Immature natural killer cell (primary cell): ENCODE results near the gene LAMC1. TPM values are rescaled to one million over a fixed set of nuclear protein-coding genes. Genes with fewer than 3 reads are reported as not detected.
"Not testable (repeated sequence)": the region's sequence is repeated elsewhere in the genome, so short reads cannot be mapped to it uniquely, and the experiment has no call there.

ENCODE experiments used
- DNase-seq, 3 donors: peaks; one replicate each; pipeline ENCODE4 v3.0.0; 2022; ENCODE audit warnings: mixed read lengths in 1 of 3
- H3K27ac Mint-ChIP-seq, 6 donors: one replicate each; pipeline ENCODE4 v1.8.0; 2020; ENCODE audit warnings: mixed read lengths in 6 of 6, mild to moderate bottlenecking in 5 of 6, inconsistent platforms in 4 of 6, moderate library complexity in 3 of 6
- H3K27me3 Mint-ChIP-seq, 3 donors: one replicate each; pipeline ENCODE4 v1.8.0; 2020 to 2021; ENCODE audit warnings: low read depth in 3 of 3, mild to moderate bottlenecking in 3 of 3, mixed read lengths in 3 of 3, moderate library complexity in 3 of 3, inconsistent platforms in 1 of 3
- H3K36me3 Mint-ChIP-seq, 3 donors: one replicate each; pipeline ENCODE4 v1.8.0; 2020; ENCODE audit warnings: mixed read lengths in 3 of 3, inconsistent platforms in 2 of 3, mild to moderate bottlenecking in 2 of 3
- H3K4me1 Mint-ChIP-seq, 2 donors: one replicate each; pipeline ENCODE4 v1.8.0; 2020; ENCODE audit warnings: inconsistent platforms in 2 of 2, mild to moderate bottlenecking in 2 of 2, mixed read lengths in 2 of 2, moderate library complexity in 1 of 2
- H3K4me3 Mint-ChIP-seq, 5 donors: one replicate each; pipeline ENCODE4 v1.8.0; 2020; ENCODE audit warnings: mild to moderate bottlenecking in 5 of 5, mixed read lengths in 5 of 5, inconsistent platforms in 3 of 5, moderate library complexity in 3 of 5
- H3K9me3 Mint-ChIP-seq, 6 donors: one replicate each; pipeline ENCODE4 v1.8.0; 2020; ENCODE audit warnings: mild to moderate bottlenecking in 6 of 6, mixed read lengths in 6 of 6, inconsistent platforms in 4 of 6, moderate library complexity in 3 of 6
- polyA plus RNA-seq, 3 donors: library from polyadenylated mRNA; unstranded; fragments of 300-500 nt; fragmentation: Illumina TruSeq; gene quantifications; one replicate each; pipeline ENCODE4 v1.2.3, GENCODE V29; 2021

The LAMC1 gene
- polyA plus RNA-seq, 3 donors from 2014 or later: 0.19 TPM; not detected in 2

DNA sequence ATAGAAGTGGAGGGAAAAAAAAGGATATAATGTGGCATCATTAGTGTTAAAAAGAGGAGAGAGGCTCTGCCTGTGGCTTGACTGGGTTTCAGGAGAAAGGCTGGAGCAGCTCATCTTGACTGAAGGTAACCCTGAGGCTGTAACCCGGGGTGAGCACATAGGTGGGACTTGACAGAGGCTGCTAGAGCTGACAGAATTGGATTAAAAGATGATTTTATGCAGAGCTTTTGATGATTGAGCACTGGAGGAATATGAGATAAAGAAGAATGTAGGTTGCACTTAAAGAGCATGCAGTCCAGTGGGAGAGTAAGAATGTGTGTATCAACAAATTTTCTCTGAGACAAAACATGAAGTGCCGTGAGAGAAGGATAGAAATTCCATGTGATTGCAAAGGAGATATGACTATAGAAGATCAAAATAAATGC is 17.3 kb downstream of the LAMC1 start:
- DNase-seq: no peak
- H3K4me3 Mint-ChIP-seq: no peak overlapping the region
- no peak overlapping the region for H3K27ac Mint-ChIP-seq
- no peaks in the 10 kb centered on the region for H3K4me1 Mint-ChIP-seq
- H3K36me3 Mint-ChIP-seq: no peaks in the 10 kb centered on the region
- peaks cover 0 to 7% (median 0%) of the 10 kb centered on the region in 6 donors for H3K9me3 Mint-ChIP-seq
- H3K27me3 Mint-ChIP-seq: peaks cover 8 to 19% (median 9%) of the 10 kb centered on the region in 3 donors

DNA sequence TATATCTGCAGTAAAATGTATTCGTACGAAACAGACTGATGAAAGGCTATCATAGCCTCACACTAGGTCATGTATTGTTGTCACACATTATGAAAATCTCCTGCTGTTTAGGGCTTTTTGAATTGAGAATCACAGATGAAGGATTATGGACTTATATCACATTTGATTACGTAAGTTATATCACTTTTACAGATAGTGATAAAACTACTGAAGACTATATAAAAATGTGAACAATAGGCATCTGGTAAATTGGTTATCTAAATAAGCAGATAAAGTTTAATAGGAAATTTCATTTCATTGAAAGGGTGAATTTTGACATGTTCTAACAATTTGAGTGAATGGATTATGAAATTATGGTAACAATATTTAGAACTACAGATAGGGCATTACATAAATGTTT is 20.0 kb downstream of the LAMC1 start:
- Mint-ChIP-seq H3K9me3 (peaks cover 0 to 5% (median 0%) of the 10 kb centered on the region in 6 donors), H3K36me3 (no peaks in the 10 kb centered on the region), H3K27me3 (peaks cover 7 to 16% (median 8%) of the 10 kb centered on the region in 3 donors), H3K27ac (no peak overlapping the region), H3K4me1 (no peaks in the 10 kb centered on the region), H3K4me3 (no peak overlapping the region)
- no peak for DNase-seq

DNA sequence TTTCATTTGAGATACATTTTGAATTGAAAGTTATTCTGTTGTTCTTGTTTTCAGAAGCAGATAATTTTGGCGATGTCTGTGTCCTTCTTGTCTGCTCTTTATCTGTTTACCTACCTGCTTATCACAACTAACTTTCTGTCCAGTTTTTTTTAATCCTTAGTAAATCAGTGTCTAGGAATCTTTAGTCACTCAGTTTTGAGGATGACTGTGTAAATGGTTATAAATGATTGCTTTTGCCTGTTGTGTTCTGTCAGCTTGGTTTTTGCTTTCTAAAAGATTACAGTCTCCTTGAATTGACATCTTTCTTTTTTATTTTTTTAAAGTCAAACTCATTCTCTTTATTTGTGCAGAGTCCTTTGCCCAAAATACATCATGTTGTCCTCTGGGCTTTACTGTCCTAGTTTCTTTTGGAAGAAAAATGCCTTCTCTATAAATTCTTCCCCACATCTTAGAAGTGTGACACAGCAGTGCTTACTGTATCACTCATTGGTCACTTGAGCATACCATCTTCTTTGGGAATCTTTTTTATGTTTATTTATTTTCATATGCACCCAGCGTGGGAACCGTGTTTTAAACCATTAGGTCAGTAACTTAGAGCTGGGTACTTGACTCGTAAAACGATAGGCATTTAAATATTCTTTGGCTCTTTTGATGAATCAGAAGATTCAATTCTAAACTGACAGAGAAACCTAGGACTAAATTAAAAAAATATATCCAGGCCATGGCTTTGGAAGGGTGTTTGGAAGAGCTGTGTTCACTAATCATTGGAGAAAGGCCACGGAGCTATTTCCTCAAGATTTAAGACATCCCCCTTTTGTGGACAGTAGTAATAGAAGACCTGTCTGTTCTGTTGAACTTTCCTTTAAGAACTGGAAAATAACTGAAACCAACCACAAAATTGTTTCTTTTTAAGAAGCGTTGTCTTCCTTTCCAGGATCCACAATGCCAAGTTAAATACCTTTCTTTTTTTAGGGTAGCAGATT is 20.9 kb downstream of the LAMC1 start:
- H3K27me3 Mint-ChIP-seq: peaks cover 4 to 11% (median 7%) of the 10 kb centered on the region in 3 donors
- no peak overlapping the region for H3K27ac Mint-ChIP-seq
- no peaks in the 10 kb centered on the region for H3K36me3 Mint-ChIP-seq
- H3K4me1 Mint-ChIP-seq: peaks cover 0 to 7% of the 10 kb centered on the region in 2 donors
- DNase-seq: no peak
- peaks cover 0 to 5% (median 0%) of the 10 kb centered on the region in 6 donors for H3K9me3 Mint-ChIP-seq
- H3K4me3 Mint-ChIP-seq: no peak overlapping the region

DNA sequence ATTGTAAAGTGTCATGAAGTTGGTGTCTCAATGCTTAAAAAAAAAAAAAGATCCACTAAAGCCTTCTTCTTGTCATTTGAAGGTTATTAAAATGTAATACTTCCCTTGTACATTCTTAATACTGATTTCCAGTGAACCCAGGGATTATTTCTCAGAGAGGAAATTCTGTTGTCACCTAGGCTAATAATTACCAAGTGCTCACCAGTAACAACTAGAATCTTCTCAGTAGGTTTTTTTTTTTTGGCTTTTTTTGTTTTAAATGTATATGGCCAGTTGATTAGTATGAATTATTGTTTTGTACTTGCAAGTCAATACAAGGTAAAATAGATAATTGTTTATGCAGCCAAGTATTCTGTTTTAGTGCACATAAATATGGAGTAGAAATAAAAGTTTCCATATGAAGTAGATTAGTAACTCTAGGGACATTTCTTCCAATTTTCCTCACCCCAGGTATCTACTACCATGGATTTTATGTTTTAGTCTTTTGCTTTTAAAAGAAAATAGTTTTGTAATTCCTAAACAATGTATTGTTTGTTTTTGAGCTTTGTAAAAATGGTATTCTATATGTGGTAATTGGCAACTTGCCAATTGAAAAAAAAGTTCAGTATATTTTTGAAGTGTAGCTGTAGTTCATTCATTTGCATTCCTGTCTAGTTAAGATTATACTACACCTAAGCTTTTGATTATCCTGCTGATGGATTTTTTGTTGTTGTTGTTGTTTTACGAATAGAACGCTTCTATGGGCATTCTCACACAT is 21.9 kb downstream of the LAMC1 start:
- no peak for DNase-seq
- H3K27me3 Mint-ChIP-seq: peaks cover 0 to 7% (median 7%) of the 10 kb centered on the region in 3 donors
- H3K4me1 Mint-ChIP-seq: peaks cover 0 to 8% of the 10 kb centered on the region in 2 donors
- H3K9me3 Mint-ChIP-seq: peaks cover 0 to 5% (median 0%) of the 10 kb centered on the region in 6 donors
- no peaks in the 10 kb centered on the region for H3K36me3 Mint-ChIP-seq
- no peak overlapping the region for H3K4me3 Mint-ChIP-seq
- no peak overlapping the region for H3K27ac Mint-ChIP-seq

DNA sequence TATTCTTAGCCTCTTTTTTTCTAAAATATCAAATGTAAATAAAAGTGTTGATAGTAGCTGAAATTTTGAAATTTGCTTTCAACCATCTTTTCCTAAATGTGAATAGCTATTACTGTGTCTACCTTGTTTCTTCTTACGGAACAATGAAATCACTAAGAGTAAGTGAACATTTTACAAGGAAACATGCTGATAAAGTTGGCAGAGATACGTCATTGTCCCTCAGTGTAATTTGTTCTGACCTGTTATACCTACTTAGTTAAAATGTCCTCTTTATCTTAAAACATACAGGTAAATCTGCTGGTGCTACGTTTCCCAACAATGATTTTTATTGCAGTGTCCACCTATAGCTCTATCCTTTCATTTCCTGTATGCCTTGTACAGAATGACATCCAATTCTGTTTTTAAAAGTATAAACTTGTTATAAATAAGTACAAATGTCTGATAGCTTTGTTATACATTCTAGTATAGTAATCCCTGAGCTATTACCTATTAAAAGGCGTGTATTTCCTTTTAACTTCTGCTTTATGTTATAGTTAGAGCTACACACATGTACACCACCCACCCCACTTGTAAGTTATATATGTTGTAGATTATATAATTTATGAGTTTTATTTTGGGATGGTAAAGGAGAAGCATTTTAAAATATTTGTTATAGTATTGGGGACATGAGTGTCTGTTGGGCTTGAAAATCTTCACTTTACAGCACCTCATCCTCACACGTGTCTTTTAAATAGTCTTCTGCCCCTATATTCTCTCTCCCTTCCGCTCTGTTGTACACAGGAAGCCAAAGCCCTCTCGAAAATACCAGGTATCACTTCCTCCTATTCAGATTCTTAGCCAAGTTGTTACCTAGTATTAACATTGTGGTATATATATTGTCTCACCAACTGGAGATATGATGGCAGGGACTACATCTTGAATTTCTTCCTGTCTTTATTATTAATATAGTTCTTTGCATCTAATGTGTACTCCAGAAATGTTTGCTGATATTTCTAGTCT is 25.2 kb downstream of the LAMC1 start:
- Mint-ChIP-seq H3K27ac (no peak overlapping the region), H3K4me3 (no peak overlapping the region), H3K27me3 (peaks cover 0 to 4% (median 2%) of the 10 kb centered on the region in 3 donors), H3K9me3 (no peaks in the 10 kb centered on the region), H3K4me1 (peaks cover 0 to 8% of the 10 kb centered on the region in 2 donors), H3K36me3 (no peaks in the 10 kb centered on the region)
- DNase-seq: no peak

DNA sequence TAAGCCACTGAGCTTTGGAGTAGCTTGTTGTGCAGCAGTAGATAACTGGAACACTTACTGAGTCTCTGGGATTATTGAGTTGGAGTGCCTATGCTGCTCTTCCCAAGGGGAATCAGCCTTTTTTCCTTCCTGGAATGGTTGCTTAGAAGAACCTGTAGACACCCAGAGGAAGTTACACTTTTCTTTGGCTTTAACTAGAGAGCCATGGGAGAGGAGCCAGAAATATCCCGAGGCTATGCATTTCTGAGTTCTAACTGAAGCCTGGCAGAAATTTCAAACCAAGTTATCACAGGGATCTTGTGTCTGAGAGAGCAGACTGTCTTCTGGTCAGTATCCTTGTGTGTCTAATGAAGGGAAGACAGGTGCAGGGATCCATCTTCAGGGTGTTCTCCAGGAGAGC is 28.3 kb downstream of the LAMC1 start:
- H3K36me3 Mint-ChIP-seq: no peaks in the 10 kb centered on the region
- H3K4me1 Mint-ChIP-seq: peaks cover 0 to 8% of the 10 kb centered on the region in 2 donors
- no peak overlapping the region for H3K4me3 Mint-ChIP-seq
- DNase-seq: no peak
- no peak overlapping the region for H3K27ac Mint-ChIP-seq
- H3K9me3 Mint-ChIP-seq: no peaks in the 10 kb centered on the region
- peaks cover 2 to 4% (median 2%) of the 10 kb centered on the region in 3 donors for H3K27me3 Mint-ChIP-seq

DNA sequence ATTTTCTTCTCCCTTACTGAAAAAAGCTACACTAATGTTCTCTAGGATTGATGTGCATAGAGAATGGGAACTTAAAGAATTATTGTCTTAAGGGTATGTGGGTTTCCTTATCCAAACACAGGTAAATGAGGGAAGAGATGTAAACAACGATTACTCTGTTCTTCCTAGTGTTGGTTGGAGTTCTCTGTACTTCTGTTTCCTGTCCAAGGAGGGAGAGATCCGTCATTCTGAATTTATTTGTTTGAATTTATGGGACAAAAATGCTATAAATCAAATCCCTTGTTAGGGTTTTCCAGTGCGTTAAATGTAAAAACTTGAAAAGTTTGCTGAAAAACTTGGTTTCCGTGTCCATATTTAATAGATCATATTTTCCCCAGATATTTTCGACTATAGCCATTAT is 29.6 kb downstream of the LAMC1 start:
- no peak overlapping the region for H3K4me3 Mint-ChIP-seq
- no peak overlapping the region for H3K27ac Mint-ChIP-seq
- H3K27me3 Mint-ChIP-seq: peaks cover 2 to 4% (median 2%) of the 10 kb centered on the region in 3 donors
- peaks cover 0 to 8% of the 10 kb centered on the region in 2 donors for H3K4me1 Mint-ChIP-seq
- no peaks in the 10 kb centered on the region for H3K9me3 Mint-ChIP-seq
- no peaks in the 10 kb centered on the region for H3K36me3 Mint-ChIP-seq
- no peak for DNase-seq

DNA sequence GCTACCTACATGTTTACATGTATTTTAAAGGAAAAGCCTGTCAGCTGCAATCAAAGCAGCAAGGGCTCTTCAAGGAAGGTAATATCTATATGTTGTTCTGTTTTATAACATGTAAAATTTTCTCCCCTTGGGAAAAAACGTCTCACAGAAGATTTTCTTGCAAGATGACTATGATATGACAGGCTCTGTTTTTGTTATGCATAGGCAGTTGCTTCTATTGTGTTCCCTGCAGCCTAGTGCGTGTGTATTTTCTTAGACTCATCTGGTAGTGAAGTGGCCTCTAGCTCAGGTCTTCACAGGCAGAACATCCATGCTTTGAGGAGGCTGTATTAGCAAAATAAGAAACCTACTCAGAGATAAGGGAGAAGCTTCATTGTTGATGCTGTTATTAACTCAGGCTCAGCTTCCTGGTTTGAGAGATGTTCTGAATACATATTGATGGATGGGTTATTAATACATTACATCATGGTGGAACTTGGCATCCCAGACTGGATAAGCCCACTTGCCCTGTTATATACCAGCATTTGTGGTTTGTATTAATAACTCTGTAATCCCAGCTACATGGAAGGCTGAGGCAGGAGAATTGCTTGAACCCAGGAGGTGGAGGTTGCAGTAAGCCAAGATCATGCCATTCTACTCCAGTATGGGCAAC is 35.8 kb downstream of the LAMC1 start:
- Mint-ChIP-seq H3K27ac (no peak overlapping the region), H3K4me1 (no peaks in the 10 kb centered on the region), H3K4me3 (no peak overlapping the region), H3K27me3 (peaks cover 0 to 2% (median 0%) of the 10 kb centered on the region in 3 donors), H3K9me3 (no peaks in the 10 kb centered on the region), H3K36me3 (no peaks in the 10 kb centered on the region)
- DNase-seq: no peak

DNA sequence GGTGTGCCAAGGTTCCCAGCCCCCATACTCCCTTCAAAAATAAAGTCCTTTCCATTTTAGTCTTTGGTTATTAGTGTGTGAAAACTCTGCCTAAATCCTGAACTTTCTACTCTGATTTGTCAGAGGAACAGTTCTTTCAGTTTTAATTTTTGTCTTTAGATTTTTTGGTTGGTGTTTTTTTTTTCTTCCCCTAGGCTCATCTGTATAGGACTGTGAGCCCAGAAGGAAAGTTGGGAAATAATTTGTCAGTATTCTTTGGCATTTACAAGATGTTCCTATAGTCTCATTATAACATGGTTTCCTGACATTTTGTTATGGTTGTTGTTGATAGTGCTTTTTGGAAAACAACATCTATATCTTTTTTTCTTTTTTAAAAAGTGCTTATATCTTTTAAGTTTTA is 38.0 kb downstream of the LAMC1 start:
- H3K4me1 Mint-ChIP-seq: no peaks in the 10 kb centered on the region
- no peaks in the 10 kb centered on the region for H3K36me3 Mint-ChIP-seq
- H3K27ac Mint-ChIP-seq: no peak overlapping the region
- H3K27me3 Mint-ChIP-seq: peaks cover 0 to 3% (median under 1%) of the 10 kb centered on the region in 3 donors
- H3K4me3 Mint-ChIP-seq: no peak overlapping the region
- no peaks in the 10 kb centered on the region for H3K9me3 Mint-ChIP-seq
- DNase-seq: no peak

DNA sequence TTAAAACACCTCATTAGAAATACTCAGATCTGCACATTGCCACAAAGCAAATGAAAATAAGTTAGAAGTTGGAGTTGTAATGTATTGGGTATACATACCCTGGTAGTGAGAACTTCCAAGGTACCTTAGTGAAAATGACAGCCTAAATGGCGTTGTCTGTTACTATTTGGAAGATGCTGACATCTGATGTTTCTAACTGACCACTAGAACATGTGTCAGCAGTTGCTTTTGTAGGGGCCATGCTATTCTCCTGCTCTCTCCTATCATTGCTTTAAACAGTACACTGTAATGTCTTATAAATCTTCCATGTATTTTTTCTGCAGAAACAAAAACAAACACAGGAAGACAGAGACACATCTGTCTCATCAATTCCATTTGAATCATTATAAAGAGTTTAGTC is 40.1 kb downstream of the LAMC1 start:
- DNase-seq: no peak
- Mint-ChIP-seq H3K4me1 (no peaks in the 10 kb centered on the region), H3K4me3 (no peak overlapping the region), H3K9me3 (no peaks in the 10 kb centered on the region), H3K27me3 (peaks cover 0 to 3% (median 0%) of the 10 kb centered on the region in 3 donors), H3K27ac (no peak overlapping the region), H3K36me3 (no peaks in the 10 kb centered on the region)

DNA sequence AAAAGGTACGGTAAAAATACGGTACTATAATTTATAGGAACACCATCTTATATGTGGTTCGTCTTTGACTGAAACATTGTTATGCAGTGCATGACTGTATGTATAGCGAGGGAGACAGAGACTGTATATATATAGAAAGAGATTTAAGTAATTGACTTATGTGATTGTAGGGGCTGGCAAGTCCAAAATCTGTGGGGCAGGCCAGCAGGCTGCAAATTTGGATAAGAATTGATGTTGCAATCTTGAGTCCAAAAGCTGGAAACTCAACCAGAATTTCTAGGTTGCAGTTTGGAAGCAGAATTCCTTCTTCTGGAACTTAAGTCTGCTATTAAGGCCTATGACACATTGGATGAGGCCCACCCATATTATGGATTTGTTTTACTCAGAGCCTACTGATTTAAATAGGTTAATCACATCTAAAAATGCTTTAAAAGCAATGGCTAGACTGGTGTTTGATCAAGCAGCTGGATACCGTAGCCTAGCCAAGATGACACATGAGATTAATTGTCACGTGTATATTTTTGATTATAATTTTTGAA is 42.0 kb downstream of the LAMC1 start:
- peaks cover 0 to 2% (median 0%) of the 10 kb centered on the region in 6 donors for H3K9me3 Mint-ChIP-seq
- H3K4me1 Mint-ChIP-seq: no peaks in the 10 kb centered on the region
- no peaks in the 10 kb centered on the region for H3K36me3 Mint-ChIP-seq
- no peak overlapping the region for H3K27ac Mint-ChIP-seq
- peaks cover 0 to 3% (median 0%) of the 10 kb centered on the region in 3 donors for H3K27me3 Mint-ChIP-seq
- DNase-seq: no peak
- no peak overlapping the region for H3K4me3 Mint-ChIP-seq

DNA sequence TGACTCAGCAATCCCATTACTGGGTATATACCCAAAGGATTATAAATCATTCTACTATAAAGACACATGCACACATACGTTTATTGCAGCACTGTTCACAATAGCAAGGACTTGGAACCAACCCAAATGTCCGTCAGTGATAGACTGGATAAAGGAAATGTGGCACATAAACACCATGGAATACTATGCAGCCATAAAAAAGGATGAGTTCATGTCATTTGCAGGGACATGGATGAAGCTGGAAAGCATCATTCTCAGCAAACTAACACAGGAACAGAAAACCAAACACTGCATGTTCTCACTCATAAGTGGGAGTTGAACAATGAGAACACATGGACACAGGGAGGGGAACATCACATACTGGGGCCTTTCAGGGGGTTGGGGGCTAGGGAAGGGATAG is 43.2 kb downstream of the LAMC1 start:
- not testable (repeated sequence) for H3K9me3 Mint-ChIP-seq, H3K27ac Mint-ChIP-seq, H3K36me3 Mint-ChIP-seq, H3K4me1 Mint-ChIP-seq, H3K4me3 Mint-ChIP-seq, H3K27me3 Mint-ChIP-seq, DNase-seq
